ENCODE results near the gene RGS7BP.

Gene RGS7BP

DNA sequence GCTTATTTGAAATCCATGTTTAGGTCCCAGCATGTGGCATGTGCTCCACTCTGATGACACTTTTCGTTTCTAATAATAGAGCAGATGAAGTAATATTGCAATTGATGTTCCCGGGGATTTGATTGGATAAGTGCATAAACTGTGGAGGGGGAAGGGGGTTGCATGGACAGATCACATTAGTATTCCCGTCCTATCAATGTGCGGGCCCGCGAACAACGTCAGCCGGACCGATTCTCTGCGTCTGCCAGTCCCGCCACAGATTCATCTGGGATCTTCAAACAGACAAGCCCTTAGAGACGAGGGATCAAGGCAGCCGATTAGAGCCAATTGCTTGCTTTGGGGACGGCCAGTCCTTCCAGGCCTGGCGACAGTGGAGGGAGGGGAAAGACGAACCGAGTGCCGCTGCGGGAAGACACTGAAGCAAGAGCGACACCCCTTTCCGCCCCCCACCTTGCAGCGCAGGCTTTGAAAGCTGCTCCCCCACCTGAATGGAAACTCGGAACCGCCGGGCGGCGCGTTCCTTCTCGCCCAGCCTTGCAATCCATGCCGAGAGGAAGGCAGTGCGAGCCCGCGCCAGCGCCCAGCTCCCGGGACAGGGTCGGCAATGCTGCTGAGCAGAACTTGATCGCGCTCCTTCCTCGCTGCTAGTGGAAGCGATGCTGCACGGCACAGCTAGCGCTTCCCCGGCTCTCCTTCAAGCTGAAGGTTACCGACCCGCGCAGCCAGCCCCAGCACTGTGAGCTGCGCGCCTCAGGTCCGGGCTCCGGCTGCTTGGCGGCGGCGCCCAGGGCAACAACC, at the start of gene RGS7BP:
Gene RGS7BP (plus strand): TSS at position 247 of the 798 bp plus-strand sequence. CDS start 610 bp downstream, outside the sequence.
- H3K4me3 ChIP-seq (replicated peaks; ENCODE audit: low read depth, low read length): no peak within 1 kb of the TSS; the same call in 1 of the 2 replicates
- peaks cover 2% of the 10 kb centered on the region for H3K27me3 ChIP-seq (replicated peaks; ENCODE audit: control insufficient read depth, insufficient read depth, low read length)
- no peaks in the 10 kb centered on the region for H3K36me3 ChIP-seq (ENCODE audit: control insufficient read depth, insufficient read depth, low read length)
- TF ChIP-seq, protein P1, sequence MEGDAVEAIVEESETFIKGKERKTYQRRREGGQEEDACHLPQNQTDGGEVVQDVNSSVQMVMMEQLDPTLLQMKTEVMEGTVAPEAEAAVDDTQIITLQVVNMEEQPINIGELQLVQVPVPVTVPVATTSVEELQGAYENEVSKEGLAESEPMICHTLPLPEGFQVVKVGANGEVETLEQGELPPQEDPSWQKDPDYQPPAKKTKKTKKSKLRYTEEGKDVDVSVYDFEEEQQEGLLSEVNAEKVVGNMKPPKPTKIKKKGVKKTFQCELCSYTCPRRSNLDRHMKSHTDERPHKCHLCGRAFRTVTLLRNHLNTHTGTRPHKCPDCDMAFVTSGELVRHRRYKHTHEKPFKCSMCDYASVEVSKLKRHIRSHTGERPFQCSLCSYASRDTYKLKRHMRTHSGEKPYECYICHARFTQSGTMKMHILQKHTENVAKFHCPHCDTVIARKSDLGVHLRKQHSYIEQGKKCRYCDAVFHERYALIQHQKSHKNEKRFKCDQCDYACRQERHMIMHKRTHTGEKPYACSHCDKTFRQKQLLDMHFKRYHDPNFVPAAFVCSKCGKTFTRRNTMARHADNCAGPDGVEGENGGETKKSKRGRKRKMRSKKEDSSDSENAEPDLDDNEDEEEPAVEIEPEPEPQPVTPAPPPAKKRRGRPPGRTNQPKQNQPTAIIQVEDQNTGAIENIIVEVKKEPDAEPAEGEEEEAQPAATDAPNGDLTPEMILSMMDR (IDR thresholded peaks at IDR 0.05; ENCODE audit: insufficient read depth, low read length, poor library complexity, severe bottlenecking): no peak
- peak; percentile 33 for DNase-seq (ENCODE audit: extremely low read depth, insufficient read length)

DNA sequence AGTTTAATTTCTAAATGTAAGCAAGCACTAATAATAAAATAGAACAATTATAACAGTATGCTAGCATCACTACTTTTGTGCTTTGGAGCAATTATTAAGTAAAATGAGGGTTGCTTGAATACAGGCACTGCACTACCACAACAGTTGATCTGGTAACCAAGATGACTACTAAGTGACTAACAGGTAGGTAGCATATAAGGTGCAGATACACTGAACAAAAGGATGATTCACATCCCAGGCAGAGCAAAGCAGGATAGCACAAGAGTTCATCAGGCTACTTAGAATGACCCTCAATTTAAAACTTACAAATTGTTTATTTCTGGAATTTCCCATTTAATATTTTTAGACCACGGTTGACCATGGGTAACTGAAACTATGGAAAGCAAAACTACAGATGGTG, 48.0 kb upstream of the RGS7BP start:
- DNase-seq (ENCODE audit: extremely low read depth, insufficient read length): no peak

DNA sequence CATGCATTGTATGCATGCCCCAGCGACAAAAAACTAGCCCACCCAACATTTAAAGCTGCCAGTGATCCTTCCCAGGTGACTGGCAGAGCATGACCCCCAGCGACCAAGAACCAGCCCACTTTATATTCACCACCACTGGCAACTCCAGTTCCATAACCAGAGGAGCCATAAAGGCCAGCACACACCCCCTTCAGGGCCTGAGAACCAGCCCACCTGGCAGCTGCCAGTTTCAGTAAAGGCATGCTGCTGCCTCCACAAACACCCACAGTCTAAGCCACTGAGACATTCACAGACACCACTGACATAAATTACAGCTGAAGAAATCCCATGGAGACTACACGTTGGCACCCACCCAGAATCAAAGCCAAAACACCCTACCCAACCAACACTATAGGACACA, 46.9 kb upstream of the RGS7BP start:
- H3K36me3 ChIP-seq (ENCODE audit: control insufficient read depth, insufficient read depth, low read length): no peaks in the 10 kb centered on the region
- no peak for DNase-seq (ENCODE audit: extremely low read depth, insufficient read length)
- TF ChIP-seq, protein P1 (IDR thresholded peaks at IDR 0.05; ENCODE audit: insufficient read depth, low read length, poor library complexity, severe bottlenecking): no peak
- H3K4me3 ChIP-seq (replicated peaks; ENCODE audit: low read depth, low read length): no peak overlapping the region
- no peaks in the 10 kb centered on the region for H3K27me3 ChIP-seq (replicated peaks; ENCODE audit: control insufficient read depth, insufficient read depth, low read length)

More for the DNA sequence above, 48.0 kb upstream of the RGS7BP start:
- Histone ChIP-seq H3K4me3 (replicated peaks; ENCODE audit: low read depth, low read length) (no peak overlapping the region), H3K36me3 (ENCODE audit: control insufficient read depth, insufficient read depth, low read length) (no peaks in the 10 kb centered on the region), H3K27me3 (replicated peaks; ENCODE audit: control insufficient read depth, insufficient read depth, low read length) (no peaks in the 10 kb centered on the region)
- TF ChIP-seq, protein P1 (IDR thresholded peaks at IDR 0.05; ENCODE audit: insufficient read depth, low read length, poor library complexity, severe bottlenecking): no peak

DNA sequence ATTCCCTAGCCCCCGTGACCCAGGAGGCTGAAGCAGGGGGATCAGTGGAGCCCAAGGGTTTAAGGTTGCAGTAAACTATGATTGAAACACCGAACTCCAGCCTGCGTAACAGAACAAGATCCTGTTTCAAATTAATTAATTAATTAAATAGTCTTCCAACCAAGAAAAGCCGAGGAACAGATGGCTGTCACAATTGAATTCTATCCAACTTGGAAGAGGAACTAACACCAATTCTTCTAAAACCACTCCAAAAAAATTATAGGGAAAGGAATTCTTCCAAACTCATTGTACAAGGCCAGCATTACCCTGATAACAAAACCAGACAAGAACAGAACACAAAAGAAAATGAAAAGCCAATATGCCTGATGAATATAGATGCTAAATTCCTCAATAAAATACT, 43.4 kb upstream of the RGS7BP start:
- no peaks in the 10 kb centered on the region for H3K36me3 ChIP-seq (ENCODE audit: control insufficient read depth, insufficient read depth, low read length)
- no peak overlapping the region for H3K4me3 ChIP-seq (replicated peaks; ENCODE audit: low read depth, low read length)
- H3K27me3 ChIP-seq (replicated peaks; ENCODE audit: control insufficient read depth, insufficient read depth, low read length): no peaks in the 10 kb centered on the region
- TF ChIP-seq, protein P1 (IDR thresholded peaks at IDR 0.05; ENCODE audit: insufficient read depth, low read length, poor library complexity, severe bottlenecking): no peak
- DNase-seq (ENCODE audit: extremely low read depth, insufficient read length): no peak

GRCh38 chr5:64486163-64486562, 19.7 kb upstream of the RGS7BP start:
- no peak for DNase-seq (ENCODE audit: extremely low read depth, insufficient read length)
- Histone ChIP-seq H3K27me3 (replicated peaks; ENCODE audit: control insufficient read depth, insufficient read depth, low read length) (no peaks in the 10 kb centered on the region), H3K4me3 (replicated peaks; ENCODE audit: low read depth, low read length) (no peak overlapping the region), H3K36me3 (ENCODE audit: control insufficient read depth, insufficient read depth, low read length) (no peaks in the 10 kb centered on the region)
- TF ChIP-seq, protein P1 (IDR thresholded peaks at IDR 0.05; ENCODE audit: insufficient read depth, low read length, poor library complexity, severe bottlenecking): no peak
